HepG2 (cell line): ENCODE data around the gene MROH2A. TPM values are rescaled to one million over a fixed set of nuclear protein-coding genes. Genes with fewer than 3 reads are reported as not detected.

ENCODE experiments used
- ATAC-seq: fragments of 200-7000 bp; cut with Tn5 transposase; 3 replicates; pipeline ENCODE4 v1.9.1; 2020; ENCODE audit warnings: mild to moderate bottlenecking, moderate library complexity
- BruUV-seq: library from RNA; stranded (reverse); fragments of 400-500 nt; replicated peaks from 2 replicates; lab custom pipeline; 2021; lab: Mats Ljungman, UMichigan
- CTCF ChIA-PET: fragments of 300-600 bp; formaldehyde crosslinking; extraction: SDS; loops from one replicate; lab custom pipeline; 2021; ENCODE audit warnings: low total read pairs, inconsistent platforms, low intra/inter-chr PET ratio; lab: Yijun Ruan, JAX
- POLR2A ChIA-PET: fragments of 350-600 bp; sonication (Branson Sonifier 250); formaldehyde crosslinking; loops from one replicate; lab custom pipeline; 2020; ENCODE audit warnings: antibody characterized with exemption, inconsistent platforms; lab: Yijun Ruan, JAX
- DNase-seq: peaks from one replicate; pipeline ENCODE4 v3.0.0-alpha.2; 2015; ENCODE audit warnings: low spot score
- FAIRE-seq: peaks from 3 replicates; lab custom pipeline; 2011; peaks lifted over from hg19 to GRCh38; lab: Jason Lieb, UNC
- H2AFZ ChIP-seq: one replicate; pipeline ENCODE4 v1.6.1; 2011; ENCODE audit warnings: low read length, inconsistent platforms
- H3K27ac ChIP-seq: fragments of 300-600 bp; 3 replicates; pipeline ENCODE4 v1.8.0; 2011; ENCODE audit warnings: mixed run types, mild to moderate bottlenecking, mixed read lengths, low read length, inconsistent platforms; ENCODE audit not compliant: insufficient read depth; ENCODE audit errors: extremely low read length
- H3K27me3 ChIP-seq, 2 experiments: fragments of 200-600 bp in 1 of 2; 2 replicates in 1 of 2; 3 replicates in 1 of 2; pipeline versions ENCODE4 v1.6.0 to v1.8.0; 2011; ENCODE audit warnings: low read length in 2 of 2, mild to moderate bottlenecking in 2 of 2, moderate library complexity in 2 of 2, inconsistent platforms in 1 of 2; ENCODE audit not compliant: insufficient read depth in 2 of 2, control insufficient read depth in 1 of 2
- H3K36me3 ChIP-seq, 2 experiments: fragments of 200-600 bp in 1 of 2; replicated peaks in 1 of 2; 2 replicates in 1 of 2; 3 replicates in 1 of 2; pipeline versions ENCODE4 v1.5.1 to v1.8.0; 2011; ENCODE audit warnings: low read length in 2 of 2, inconsistent platforms in 1 of 2; ENCODE audit not compliant: insufficient read depth in 2 of 2, control insufficient read depth in 1 of 2
- H3K4me1 ChIP-seq: 2 replicates; pipeline ENCODE4 v1.5.1; 2012; ENCODE audit warnings: low read length, inconsistent platforms; ENCODE audit not compliant: insufficient read depth
- H3K4me2 ChIP-seq: 2 replicates; pipeline ENCODE4 v1.6.0; 2011; ENCODE audit warnings: low read depth, low read length, inconsistent platforms
- H3K4me3 ChIP-seq, 3 experiments: fragments of 200-600 bp in 1 of 3; sonication (generic), shearing (Covaris generic) in 1 of 3; replicated peaks in 1 of 3; 2 replicates each; pipeline ENCODE4 v1.5.1; 2011 to 2016; ENCODE audit warnings: low read length in 3 of 3, inconsistent platforms in 2 of 3, low read depth in 2 of 3, mild to moderate bottlenecking in 2 of 3, control low read depth in 1 of 3, mixed read lengths in 1 of 3; ENCODE audit not compliant: insufficient read depth in 1 of 3
- H3K79me2 ChIP-seq: one replicate; pipeline ENCODE4 v1.6.1; 2011; ENCODE audit warnings: low read length, inconsistent platforms; ENCODE audit not compliant: insufficient read depth
- H3K9ac ChIP-seq: 2 replicates; pipeline ENCODE4 v1.6.0; 2011; ENCODE audit warnings: mild to moderate bottlenecking, low read depth, low read length, inconsistent platforms; ENCODE audit not compliant: insufficient read depth
- H3K9me3 ChIP-seq: 2 replicates; pipeline ENCODE4 v1.5.1; 2012; ENCODE audit warnings: mild to moderate bottlenecking, low read length
- H4K20me1 ChIP-seq: 2 replicates; pipeline ENCODE4 v1.6.0; 2011; ENCODE audit warnings: inconsistent platforms, mild to moderate bottlenecking, low read length, moderate library complexity; ENCODE audit not compliant: insufficient read depth
- ELF4 ChIP-seq: sonication (generic); formaldehyde crosslinking; IDR thresholded peaks from 2 replicates; pipeline ENCODE4 v1.5.0; 2020; ENCODE audit warnings: missing genetic modification reagents, mild to moderate bottlenecking, moderate library complexity, borderline replicate concordance
- FOSL2 ChIP-seq: sonication (generic); formaldehyde crosslinking; IDR thresholded peaks from 2 replicates; pipeline ENCODE4 v1.4.0; 2020; ENCODE audit warnings: missing genetic modification reagents
- GATA4 ChIP-seq: sonication (generic); IDR thresholded peaks from 2 replicates; pipeline ENCODE4 v1.6.1; 2016; ENCODE audit warnings: antibody characterized with exemption, low read depth, borderline replicate concordance
- HNF4A ChIP-seq: sonication (generic); formaldehyde crosslinking; IDR thresholded peaks from 2 replicates; pipeline ENCODE4 v1.4.0; 2020; ENCODE audit warnings: missing genetic modification reagents
- MAZ ChIP-seq, 2 experiments: sonication (generic) in 1 of 2; formaldehyde crosslinking in 1 of 2; IDR thresholded peaks; 2 replicates each; pipeline versions ENCODE4 v1.5.0 to v1.6.1; 2012 to 2020; ENCODE audit warnings: low read depth in 2 of 2, mild to moderate bottlenecking in 2 of 2, borderline replicate concordance in 1 of 2, improper control_type of control experiment in 1 of 2, low read length in 1 of 2, missing genetic modification reagents in 1 of 2, moderate library complexity in 1 of 2
- MTF2 ChIP-seq: sonication (generic); formaldehyde crosslinking; IDR thresholded peaks from 2 replicates; pipeline ENCODE4 v1.5.0; 2020; ENCODE audit warnings: missing genetic modification reagents, borderline replicate concordance
- SIN3A ChIP-seq: IDR thresholded peaks from 2 replicates; pipeline ENCODE4 v1.6.1; 2011; ENCODE audit warnings: low read depth, mild to moderate bottlenecking, control low read depth, low read length, borderline replicate concordance
- TCF7 ChIP-seq: sonication (generic); IDR thresholded peaks from 2 replicates; pipeline ENCODE4 v1.6.1; 2016; ENCODE audit warnings: antibody characterized with exemption, low read depth
- ZFAT ChIP-seq: sonication (generic); formaldehyde crosslinking; conservative IDR thresholded peaks from 2 replicates; pipeline ENCODE4 v1.8.1; 2023; ENCODE audit warnings: missing genetic modification reagents, inconsistent platforms
- ZFP37 ChIP-seq: sonication (generic); formaldehyde crosslinking; IDR thresholded peaks from 2 replicates; pipeline ENCODE4 v1.4.0; 2020; ENCODE audit warnings: missing genetic modification reagents, borderline replicate concordance
- ZNF44 ChIP-seq: sonication (generic); formaldehyde crosslinking; IDR thresholded peaks from 2 replicates; pipeline ENCODE4 v1.5.1; 2020; ENCODE audit warnings: mild to moderate bottlenecking, missing genetic modification reagents
- ZNF510 ChIP-seq: sonication (generic); formaldehyde crosslinking; IDR thresholded peaks from 2 replicates; pipeline ENCODE4 v1.4.0; 2020; ENCODE audit warnings: low read depth, mild to moderate bottlenecking, missing genetic modification reagents
- ZNF605 ChIP-seq: sonication (generic); formaldehyde crosslinking; IDR thresholded peaks from 2 replicates; pipeline ENCODE4 v1.8.0; 2022; ENCODE audit warnings: mild to moderate bottlenecking, missing genetic modification reagents
- ZNF672 ChIP-seq: sonication (generic); formaldehyde crosslinking; IDR thresholded peaks from 2 replicates; pipeline ENCODE4 v1.8.1; 2022; ENCODE audit warnings: missing genetic modification reagents
- WGBS: methylation state at CpG from one replicate; pipeline ENCODE4 v1.1.6; 2017; ENCODE audit warnings: low lambda C conversion rate; 5-methylcytosine and 5-hydroxymethylcytosine counted together
- in situ Hi-C: cut with HindIII; loops from 2 replicates; pipeline ENCODE4 v1.10.0; 2017; ENCODE audit warnings: low pct_unique_long_range_greater_than_20kb; ENCODE audit not compliant: extremely low pct_ligation_motif_present
- intact Hi-C: fragments of 100-400 bp; cut with micrococcal nuclease; formaldehyde crosslinking; loops from one replicate; pipeline ENCODE4 v1.10.0; 2022; ENCODE audit not compliant: unreplicated experiment
- polyA plus RNA-seq, 8 experiments: library from polyadenylated mRNA; depleted of rRNA in 3 of 8; stranded (reverse) in 7 of 8; unstranded in 1 of 8; fragments of >200 nt; fragmentation: Illumina TruSeq in 4 of 8; extraction: Trizol in 4 of 8; gene quantifications; 2 replicates each; pipeline versions ENCODE4 v1.2.1 to v1.2.3, GENCODE V29; 2011 to 2016; ENCODE audit warnings: low read depth in 4 of 8, missing spikeins in 1 of 8, mixed read lengths in 1 of 8; ENCODE audit not compliant: insufficient read depth in 1 of 8
- total RNA-seq, 5 experiments: library from RNA; depleted of rRNA; stranded (reverse); fragments of >200 nt; fragmentation: Illumina TruSeq; extraction: Trizol; gene quantifications; 2 replicates each; pipeline ENCODE4 v1.2.3, GENCODE V29; 2016; ENCODE audit warnings: low read depth in 1 of 5
- TF ChIP-seq, protein P1 (sequence below), 2 experiments: sonication (generic) in 1 of 2; formaldehyde crosslinking in 1 of 2; IDR thresholded peaks; 2 replicates each; pipeline versions ENCODE4 v1.4.0 to v1.6.1; 2016 to 2020; ENCODE audit warnings: borderline replicate concordance in 1 of 2, low read depth in 1 of 2, mild to moderate bottlenecking in 1 of 2, missing genetic modification reagents in 1 of 2

The MROH2A gene
- total and polyA plus RNA-seq, 2 of the 13 experiments (the other 11 are each of a cell fraction or from before 2014, with no cell fraction given) = 0.03 to 0.04 TPM

- CTCF ChIA-PET = no interaction called here
- FAIRE-seq (no peak), ATAC-seq (no peak), DNase-seq (no peak)
- peaks cover 0 to 52% of the 10 kb centered on the region in 2 experiments; a peak in 3 of 5 replicates for H3K27me3 ChIP-seq
- H3K4me3 ChIP-seq = no peak overlapping the region
- intact Hi-C loops = no loop called here
- H3K36me3 ChIP-seq = no peaks in the 10 kb centered on the region
- 17% methylated on average over 1 of the region's 2 CpGs for WGBS
- no peaks in the 10 kb centered on the region for H4K20me1 ChIP-seq
- no peak for TF ChIP-seq ZFP37 (CRISPR knock-in tag)
- TF ChIP-seq TCF7 = no peak
- no peak overlapping the region for H3K9ac ChIP-seq
- no peaks in the 10 kb centered on the region for H3K4me1 ChIP-seq
- H3K79me2 ChIP-seq = no peaks in the 10 kb centered on the region
- no peak overlapping the region for H3K4me2 ChIP-seq
- in situ Hi-C loops = no loop called here
- H2AFZ ChIP-seq = no peak overlapping the region
- no TSS peak for BruUV-seq
- H3K27ac ChIP-seq = no peak overlapping the region
- POLR2A ChIA-PET = no interaction called here
- H3K9me3 ChIP-seq = no peaks in the 10 kb centered on the region
Observed at GRCh38 chr2:233803292-233803911, 25.3 kb downstream of the MROH2A start.

DNA sequence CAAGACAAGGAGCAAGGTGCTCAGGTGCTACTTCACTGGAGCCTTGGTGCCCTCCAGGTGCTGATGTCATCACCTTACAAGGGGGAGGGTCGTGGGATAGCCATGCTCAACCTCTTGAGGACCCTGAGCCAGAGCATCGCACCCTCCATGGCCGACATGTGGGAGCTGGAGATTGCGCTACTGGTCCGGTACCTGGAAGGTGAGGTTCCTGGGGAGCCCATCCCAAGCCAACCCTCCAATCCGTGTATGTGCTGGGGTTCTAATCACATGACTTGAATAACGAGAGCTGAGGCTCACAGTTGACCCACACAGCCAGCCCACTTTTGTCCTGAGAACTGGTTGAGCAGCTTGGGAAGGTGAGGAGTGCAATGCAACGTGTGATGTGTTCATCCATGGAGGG is 25.9 kb downstream of the MROH2A start:
- CTCF ChIA-PET = no interaction called here
- Histone ChIP-seq H3K27ac (no peak overlapping the region), H3K27me3 (peaks cover 0 to 52% of the 10 kb centered on the region in 2 experiments; a peak in 3 of 5 replicates), H3K4me2 (no peak overlapping the region), H3K4me1 (no peaks in the 10 kb centered on the region), H4K20me1 (no peaks in the 10 kb centered on the region), H3K9me3 (no peaks in the 10 kb centered on the region), H3K9ac (no peak overlapping the region), H2AFZ (no peak overlapping the region), H3K4me3 (no peak overlapping the region), H3K36me3 (no peaks in the 10 kb centered on the region), H3K79me2 (no peaks in the 10 kb centered on the region)
- ATAC-seq (no peak), DNase-seq (no peak), FAIRE-seq (no peak)
- POLR2A ChIA-PET = no interaction called here
- BruUV-seq = no TSS peak
- WGBS = 41% methylated on average over 8 of the region's 8 CpGs
- intact Hi-C loops (no loop called here), in situ Hi-C loops (no loop called here)
- TF ChIP-seq ZNF605 (CRISPR knock-in tag) = no peak
- no peak for TF ChIP-seq ZNF672 (CRISPR knock-in tag)
- no peak for TF ChIP-seq ZNF44 (CRISPR knock-in tag)
- TF ChIP-seq FOSL2 (CRISPR knock-in tag) = no peak
- TF ChIP-seq ZNF510 (CRISPR knock-in tag) = no peak
- TF ChIP-seq, protein P1, sequence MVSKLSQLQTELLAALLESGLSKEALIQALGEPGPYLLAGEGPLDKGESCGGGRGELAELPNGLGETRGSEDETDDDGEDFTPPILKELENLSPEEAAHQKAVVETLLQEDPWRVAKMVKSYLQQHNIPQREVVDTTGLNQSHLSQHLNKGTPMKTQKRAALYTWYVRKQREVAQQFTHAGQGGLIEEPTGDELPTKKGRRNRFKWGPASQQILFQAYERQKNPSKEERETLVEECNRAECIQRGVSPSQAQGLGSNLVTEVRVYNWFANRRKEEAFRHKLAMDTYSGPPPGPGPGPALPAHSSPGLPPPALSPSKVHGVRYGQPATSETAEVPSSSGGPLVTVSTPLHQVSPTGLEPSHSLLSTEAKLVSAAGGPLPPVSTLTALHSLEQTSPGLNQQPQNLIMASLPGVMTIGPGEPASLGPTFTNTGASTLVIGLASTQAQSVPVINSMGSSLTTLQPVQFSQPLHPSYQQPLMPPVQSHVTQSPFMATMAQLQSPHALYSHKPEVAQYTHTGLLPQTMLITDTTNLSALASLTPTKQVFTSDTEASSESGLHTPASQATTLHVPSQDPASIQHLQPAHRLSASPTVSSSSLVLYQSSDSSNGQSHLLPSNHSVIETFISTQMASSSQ (IDR thresholded peaks at IDR 0.05; ENCODE audit: low read depth) = no peak
- TF ChIP-seq, protein P1 (CRISPR knock-in tag; IDR thresholded peaks at IDR 0.05; ENCODE audit: borderline replicate concordance) = no peak
- TF ChIP-seq MAZ (IDR thresholded peaks at IDR 0.05; ENCODE audit: borderline replicate concordance, low read depth, low read length) = no peak
- TF ChIP-seq MAZ (CRISPR knock-in tag; IDR thresholded peaks at IDR 0.05; ENCODE audit: low read depth) = no peak
- TF ChIP-seq ZFAT (CRISPR knock-in tag) = no peak
- no peak for TF ChIP-seq MTF2 (CRISPR knock-in tag)
- no peak for TF ChIP-seq SIN3A
- no peak for TF ChIP-seq GATA4
- no peak for TF ChIP-seq HNF4A
- no peak for TF ChIP-seq ELF4
